Mononuclear cell (primary cell): ENCODE data around the gene CNTN4. TPM values are rescaled to one million over a fixed set of nuclear protein-coding genes. Genes with fewer than 3 reads are reported as not detected.
"Not testable (repeated sequence)": the region's sequence is repeated elsewhere in the genome, so short reads cannot be mapped to it uniquely, and the experiment has no call there.

Experiments
- H3K27me3 ChIP-seq: 2 replicates; pipeline ENCODE4 v1.6.0; 2011; ENCODE audit warnings: low read length, control low read depth; ENCODE audit not compliant: insufficient read depth
- H3K4me1 ChIP-seq: 2 replicates; pipeline ENCODE4 v1.5.1; 2011; ENCODE audit warnings: mild to moderate bottlenecking, low read length, control low read depth; ENCODE audit not compliant: insufficient read depth
- H3K4me3 ChIP-seq: 2 replicates; pipeline ENCODE4 v1.5.1; 2011; ENCODE audit warnings: mild to moderate bottlenecking, low read length, moderate library complexity
- H3K9me3 ChIP-seq: 2 replicates; pipeline ENCODE4 v1.5.1; 2011; ENCODE audit warnings: low read depth, mild to moderate bottlenecking, control low read depth, low read length
- total RNA-seq: library from RNA; depleted of rRNA; stranded (reverse); fragments of >200 nt; gene quantifications from one replicate; pipeline ENCODE4 v1.2.3, GENCODE V29; 2012

Gene CNTN4
- total RNA-seq, 1 donor: not detected

DNA sequence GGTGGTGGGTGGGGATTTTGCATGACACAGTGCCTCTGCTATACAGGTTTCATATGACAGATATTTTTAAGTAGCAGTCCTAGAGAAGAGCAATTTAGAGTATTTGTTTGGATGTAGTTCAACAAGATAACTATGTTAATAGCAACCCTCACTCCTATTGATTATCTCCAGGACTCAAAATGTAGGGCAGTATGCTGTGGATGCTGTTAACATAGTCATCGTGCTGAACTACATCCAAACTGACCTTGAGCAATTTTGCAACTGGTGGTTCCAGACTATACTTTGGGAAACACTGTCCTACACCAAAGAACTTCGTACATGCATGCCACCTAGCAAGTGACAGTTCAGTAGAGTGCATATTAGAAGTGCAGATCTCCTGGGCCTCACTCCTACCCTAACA is 893.9 kb downstream of the CNTN4 start:
- no peak overlapping the region for H3K4me3 ChIP-seq
- H3K4me1 ChIP-seq: no peaks in the 10 kb centered on the region
- H3K27me3 ChIP-seq: no peaks in the 10 kb centered on the region

DNA sequence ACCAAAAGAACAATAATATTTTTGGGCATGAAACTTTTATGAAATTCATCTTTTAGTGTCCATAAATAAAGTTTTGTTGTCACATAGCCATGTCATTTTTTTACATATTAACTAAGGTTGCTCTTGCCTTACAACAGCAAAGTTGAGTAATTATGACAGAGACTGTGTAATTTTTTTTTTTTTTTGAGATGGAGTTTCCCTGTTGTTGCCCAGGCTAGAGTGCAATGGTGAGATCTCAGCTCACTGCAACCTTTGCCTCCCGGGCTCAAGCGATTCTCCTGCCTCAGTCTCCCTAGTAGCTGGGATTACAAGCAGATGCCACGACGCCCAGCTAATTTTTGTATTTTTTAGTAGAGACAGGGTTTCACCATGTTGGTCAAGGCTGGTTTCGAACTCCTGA is 894.5 kb downstream of the CNTN4 start:
- not testable (repeated sequence) for H3K4me1 ChIP-seq, H3K4me3 ChIP-seq, H3K9me3 ChIP-seq, H3K27me3 ChIP-seq

More for the DNA sequence above, 893.9 kb downstream of the CNTN4 start:
- H3K9me3 ChIP-seq: no peaks in the 10 kb centered on the region

DNA sequence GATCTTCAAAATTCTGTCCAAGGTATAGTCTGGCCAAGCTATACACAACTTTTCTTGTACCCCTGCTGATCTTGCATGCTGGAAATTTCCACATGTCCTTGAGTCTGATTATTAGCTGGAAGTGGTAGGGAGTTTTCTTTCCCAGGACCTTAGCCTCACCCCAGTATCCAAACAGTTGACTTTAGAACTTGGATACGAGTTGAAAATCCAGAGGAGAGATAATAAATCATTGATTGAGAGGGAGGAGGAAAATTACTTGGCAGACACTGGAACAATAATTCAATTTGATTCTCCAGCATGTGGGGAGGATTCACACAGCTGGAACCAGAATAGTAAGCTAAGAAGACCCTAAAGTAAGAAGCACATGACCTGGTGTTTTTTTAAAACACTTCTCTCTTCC is 895.1 kb downstream of the CNTN4 start:
- Histone ChIP-seq H3K27me3 (no peaks in the 10 kb centered on the region), H3K4me1 (no peaks in the 10 kb centered on the region), H3K9me3 (no peaks in the 10 kb centered on the region), H3K4me3 (no peak overlapping the region)

DNA sequence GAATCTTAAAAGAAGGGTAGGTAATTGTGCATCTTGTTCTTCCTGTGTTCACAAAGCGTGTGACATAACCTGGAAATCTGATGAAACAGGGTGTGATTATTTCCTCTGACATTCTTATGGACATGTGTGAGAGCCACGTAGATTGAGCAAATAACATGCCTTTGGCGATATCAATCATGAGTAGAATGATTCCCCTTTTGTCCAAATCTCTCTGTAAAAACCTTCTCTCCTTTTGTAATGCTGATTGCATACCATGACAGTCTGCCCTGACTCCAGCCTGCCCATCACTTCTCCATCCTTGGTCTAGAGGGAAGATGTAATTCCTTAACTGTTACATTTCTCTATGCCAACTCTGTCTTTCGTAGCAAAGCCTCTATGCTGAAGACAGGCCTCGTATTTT is 896.5 kb downstream of the CNTN4 start:
- Histone ChIP-seq H3K4me3 (no peak overlapping the region), H3K27me3 (peaks cover 2% of the 10 kb centered on the region), H3K9me3 (no peaks in the 10 kb centered on the region), H3K4me1 (no peaks in the 10 kb centered on the region)

DNA sequence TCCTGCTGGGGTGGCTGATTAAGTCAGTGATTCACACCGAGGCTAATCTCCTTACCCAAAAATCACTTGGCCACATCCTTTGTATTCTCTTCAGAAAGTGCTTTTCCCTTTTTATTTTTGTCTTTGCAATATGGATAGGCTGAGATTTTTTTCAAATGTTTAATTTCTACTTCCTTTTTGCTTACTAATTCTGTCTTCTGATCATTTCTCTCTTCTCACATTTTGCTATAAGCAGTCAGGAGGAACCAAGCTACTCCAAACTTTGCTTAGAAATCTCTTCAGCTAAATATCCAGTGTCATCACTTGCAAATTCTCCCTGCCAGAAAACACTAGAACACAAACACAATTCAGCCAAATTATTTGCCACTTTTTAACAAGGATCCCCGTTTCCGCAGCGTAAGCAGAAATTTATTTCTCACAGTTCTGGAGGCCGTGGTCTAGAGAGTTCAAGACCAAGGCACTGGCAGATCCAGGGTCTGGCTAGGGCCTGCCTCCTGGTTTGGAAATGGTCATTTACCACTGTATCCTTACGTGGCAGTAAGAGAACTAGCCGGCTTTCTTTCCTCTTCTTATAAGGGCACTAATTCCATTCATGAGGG is 906.6 kb downstream of the CNTN4 start:
- Histone ChIP-seq H3K4me3 (no peak overlapping the region), H3K27me3 (no peaks in the 10 kb centered on the region), H3K4me1 (no peaks in the 10 kb centered on the region), H3K9me3 (no peaks in the 10 kb centered on the region)

DNA sequence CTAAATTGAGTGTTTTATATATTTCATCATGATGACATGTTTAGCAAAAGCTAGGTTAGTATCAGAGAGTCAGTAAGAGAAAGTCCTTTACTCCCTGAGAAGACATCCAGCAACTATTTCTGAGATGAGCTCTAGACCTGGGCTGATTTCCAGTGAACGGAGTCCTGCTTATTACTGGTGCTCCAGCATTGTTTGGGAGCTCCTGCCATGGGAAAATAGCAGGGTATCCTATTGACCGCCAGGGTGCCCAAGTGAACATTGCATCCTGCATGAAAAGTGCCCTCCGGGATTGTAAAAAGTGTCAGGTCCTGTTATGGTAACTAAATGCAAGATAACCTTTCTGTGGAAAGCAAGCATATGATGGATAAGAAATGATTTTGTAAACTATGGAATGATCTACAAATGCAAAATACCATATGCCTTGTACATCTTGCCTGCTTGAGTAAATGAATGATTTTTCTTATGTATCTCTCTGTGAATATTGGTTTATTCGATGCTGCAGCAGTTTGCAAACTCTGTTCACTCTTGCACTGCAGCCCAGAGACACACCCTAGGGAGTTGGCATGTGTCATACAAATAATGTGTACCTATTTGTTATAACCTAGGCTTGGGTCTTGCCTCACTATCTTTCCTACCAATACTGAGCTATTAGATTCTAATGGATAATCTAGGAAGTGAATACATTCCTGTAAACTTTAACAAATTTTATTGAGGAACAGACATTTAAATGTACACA is 914.8 kb downstream of the CNTN4 start:
- Histone ChIP-seq H3K4me1 (no peaks in the 10 kb centered on the region), H3K4me3 (no peak overlapping the region), H3K27me3 (no peaks in the 10 kb centered on the region), H3K9me3 (no peaks in the 10 kb centered on the region)

DNA sequence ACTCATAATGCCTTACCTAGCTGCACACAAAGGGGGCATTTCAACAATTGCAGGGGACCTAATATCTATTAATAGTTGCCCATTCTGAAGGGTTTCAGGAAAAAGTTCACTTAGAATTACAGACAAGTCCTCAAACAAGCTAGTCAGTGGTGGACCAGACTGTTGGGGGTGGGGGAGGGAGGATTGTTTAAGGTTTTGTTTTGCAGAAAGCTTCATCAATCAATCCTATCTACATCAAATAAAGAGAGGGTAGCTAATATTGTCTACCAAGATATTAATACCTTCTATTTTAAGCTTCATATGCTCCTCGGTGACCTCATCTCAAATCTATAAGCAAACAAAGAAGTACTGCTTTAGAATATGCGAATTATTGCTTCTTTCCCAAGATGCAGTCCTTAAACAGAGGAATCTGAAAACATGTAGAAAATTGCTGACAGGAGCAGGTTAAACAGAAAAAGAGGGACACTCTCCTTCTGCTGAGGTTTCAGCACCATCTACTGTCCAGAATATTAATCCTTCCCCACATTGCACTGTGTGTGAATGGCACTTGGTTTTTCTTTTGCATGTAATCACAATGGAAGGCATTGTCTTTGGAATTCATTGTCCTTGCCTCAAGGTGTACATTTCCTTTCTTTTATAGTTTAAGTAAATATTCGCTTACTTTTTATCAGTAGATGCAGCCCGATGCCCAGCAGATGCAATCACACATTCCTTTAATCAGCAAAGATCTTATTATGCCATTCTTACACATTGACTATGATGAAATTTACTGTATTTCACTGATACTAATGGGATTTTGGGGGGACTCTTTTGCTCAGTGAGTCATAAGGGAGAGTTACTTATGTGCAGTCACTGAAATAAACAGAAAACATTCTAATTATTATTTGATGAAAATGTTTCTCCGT is 916.8 kb downstream of the CNTN4 start:
- Histone ChIP-seq H3K4me1 (no peaks in the 10 kb centered on the region), H3K27me3 (no peaks in the 10 kb centered on the region), H3K4me3 (no peak overlapping the region), H3K9me3 (no peaks in the 10 kb centered on the region)

DNA sequence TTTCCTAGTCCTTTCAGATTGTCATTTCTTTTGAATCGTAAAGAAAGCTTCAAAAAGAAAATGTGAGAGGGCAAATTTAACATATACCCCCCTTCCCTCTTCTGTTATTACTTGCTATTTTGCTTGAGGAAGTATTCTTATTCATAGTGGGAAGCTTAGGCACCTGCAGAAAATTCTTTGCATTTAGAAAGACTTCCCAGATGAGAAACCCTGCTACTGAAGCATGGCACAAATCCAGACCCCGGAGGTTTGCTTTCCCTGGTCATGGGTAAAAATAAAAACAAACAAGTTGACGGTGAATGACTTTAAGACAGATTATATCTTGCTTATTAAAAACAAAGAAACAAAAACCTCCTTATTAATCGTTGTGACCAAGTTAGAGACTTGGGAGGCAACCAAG is 917.6 kb downstream of the CNTN4 start:
- Histone ChIP-seq H3K9me3 (no peaks in the 10 kb centered on the region), H3K4me3 (no peak overlapping the region), H3K27me3 (no peaks in the 10 kb centered on the region), H3K4me1 (no peaks in the 10 kb centered on the region)

DNA sequence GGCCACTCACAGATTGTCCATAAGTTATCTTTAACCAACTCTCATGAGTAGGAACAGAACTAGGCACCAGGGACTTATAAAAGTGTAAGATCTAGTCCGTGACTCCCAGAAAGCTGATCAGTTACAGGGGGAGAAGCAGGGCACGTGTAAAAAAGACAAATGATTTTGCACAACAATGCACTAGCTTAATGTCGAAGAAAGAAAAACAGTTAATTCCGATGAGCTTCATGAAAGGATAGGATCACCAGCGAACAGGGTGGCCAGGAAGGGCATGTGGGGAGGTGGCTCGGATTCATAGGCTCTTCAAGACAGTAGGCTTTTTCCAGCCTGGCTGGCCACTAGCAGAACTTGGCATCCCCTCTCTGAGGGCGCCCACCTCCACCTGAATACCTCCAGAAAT is 921.5 kb downstream of the CNTN4 start:
- Histone ChIP-seq H3K9me3 (no peaks in the 10 kb centered on the region), H3K4me1 (no peaks in the 10 kb centered on the region), H3K4me3 (no peak overlapping the region), H3K27me3 (peaks cover 5% of the 10 kb centered on the region)

DNA sequence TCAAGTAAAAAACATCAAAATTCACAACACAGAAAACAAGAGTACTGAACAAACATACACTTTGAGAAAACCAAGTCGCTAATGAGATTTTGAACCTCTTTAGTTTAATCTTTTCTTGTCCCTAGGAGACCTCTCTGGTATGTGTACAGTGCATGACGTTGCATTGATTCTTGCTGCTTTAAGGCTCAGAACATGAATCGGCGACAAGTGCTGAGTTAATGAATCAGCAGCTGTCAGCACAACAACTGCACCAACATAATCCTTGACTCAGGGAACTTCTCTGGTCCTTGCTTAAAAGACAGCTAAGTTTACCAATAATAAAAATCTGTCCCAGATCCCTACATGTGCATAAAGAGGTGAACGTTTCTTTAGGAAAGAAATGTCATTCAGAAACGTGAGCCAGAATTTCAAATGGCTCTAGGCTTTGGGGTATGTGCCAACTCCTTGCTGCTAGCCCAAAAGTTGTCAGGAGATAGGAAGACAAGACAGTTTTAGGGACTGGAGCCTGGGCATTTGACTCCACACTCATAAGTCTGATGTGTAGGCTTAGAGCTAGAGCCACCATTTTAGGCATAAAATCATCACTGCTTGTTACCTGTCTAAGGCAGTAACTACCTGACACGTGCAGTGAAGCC is 924.6 kb downstream of the CNTN4 start:
- H3K4me3 ChIP-seq: no peak overlapping the region
- no peaks in the 10 kb centered on the region for H3K4me1 ChIP-seq
- H3K9me3 ChIP-seq: no peaks in the 10 kb centered on the region
- peaks cover 5% of the 10 kb centered on the region for H3K27me3 ChIP-seq

DNA sequence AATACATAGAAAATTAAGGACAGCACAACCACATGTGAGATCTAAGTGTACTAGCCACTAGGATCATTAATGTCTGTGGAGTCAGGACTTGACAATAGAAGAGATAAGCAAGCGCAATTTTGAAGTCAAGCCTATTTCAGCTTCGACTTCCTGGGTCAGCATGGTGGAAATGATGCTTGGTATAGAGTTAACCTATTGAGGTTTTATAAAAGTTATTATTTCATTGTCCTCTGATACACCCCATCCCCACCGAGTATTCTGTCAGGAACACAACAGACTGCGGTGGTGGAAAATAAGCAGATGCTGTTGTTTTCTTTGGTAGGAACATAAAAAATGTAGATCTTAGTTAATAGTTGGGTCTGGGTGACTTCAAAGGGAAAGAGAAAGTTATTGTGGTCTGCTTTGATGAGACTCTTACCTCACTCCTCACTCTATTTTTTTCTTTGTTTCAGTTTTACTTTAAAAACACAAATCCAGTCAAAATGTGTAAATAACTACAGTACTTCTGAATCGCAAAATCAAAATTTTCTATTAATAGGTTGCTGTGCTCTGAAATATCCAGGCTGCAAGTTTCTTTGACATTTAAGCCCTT is 929.4 kb downstream of the CNTN4 start:
- H3K27me3 ChIP-seq: peaks cover 5% of the 10 kb centered on the region
- H3K4me3 ChIP-seq: no peak overlapping the region
- H3K9me3 ChIP-seq: no peaks in the 10 kb centered on the region
- H3K4me1 ChIP-seq: no peaks in the 10 kb centered on the region

DNA sequence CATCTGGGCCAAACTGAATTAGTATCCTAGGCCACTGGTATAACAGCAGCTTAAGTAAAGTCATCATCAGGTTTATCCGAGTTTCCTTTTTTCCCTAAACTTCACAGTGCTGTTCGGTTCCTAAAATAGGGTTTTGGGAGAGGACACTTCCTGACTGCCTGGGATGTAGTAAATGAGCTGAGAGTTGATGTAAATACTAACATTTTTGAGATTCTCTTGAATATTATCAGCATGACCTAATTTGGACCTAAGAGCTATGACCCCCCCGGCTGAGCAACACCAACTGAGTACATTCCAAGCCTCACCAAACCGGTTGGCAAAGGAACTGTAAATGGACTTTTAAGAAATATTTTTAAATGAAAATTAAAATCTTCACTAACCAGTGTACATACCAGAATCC is 932.7 kb downstream of the CNTN4 start:
- Histone ChIP-seq H3K9me3 (no peaks in the 10 kb centered on the region), H3K27me3 (no peaks in the 10 kb centered on the region), H3K4me1 (no peaks in the 10 kb centered on the region), H3K4me3 (no peak overlapping the region)

DNA sequence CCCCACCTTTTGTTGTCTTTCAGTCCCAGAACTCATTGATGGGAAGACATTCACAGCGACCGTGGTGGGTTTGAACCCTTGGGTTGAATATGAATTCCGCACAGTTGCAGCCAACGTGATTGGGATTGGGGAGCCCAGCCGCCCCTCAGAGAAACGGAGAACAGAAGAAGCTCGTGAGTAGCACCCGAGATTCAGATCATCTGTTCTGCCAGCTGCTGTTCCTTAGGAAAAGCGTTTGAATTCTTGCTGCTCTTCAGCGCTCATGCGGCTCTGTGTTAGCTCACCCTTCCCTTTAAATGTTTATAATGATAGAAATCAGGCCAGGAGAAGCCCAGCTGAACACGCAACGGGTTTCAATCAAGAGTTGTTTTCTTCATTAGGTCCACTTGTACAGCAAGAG is 938.5 kb downstream of the CNTN4 start:
- H3K27me3 ChIP-seq: no peaks in the 10 kb centered on the region
- H3K4me3 ChIP-seq: no peak overlapping the region
- H3K4me1 ChIP-seq: no peaks in the 10 kb centered on the region
- no peaks in the 10 kb centered on the region for H3K9me3 ChIP-seq

DNA sequence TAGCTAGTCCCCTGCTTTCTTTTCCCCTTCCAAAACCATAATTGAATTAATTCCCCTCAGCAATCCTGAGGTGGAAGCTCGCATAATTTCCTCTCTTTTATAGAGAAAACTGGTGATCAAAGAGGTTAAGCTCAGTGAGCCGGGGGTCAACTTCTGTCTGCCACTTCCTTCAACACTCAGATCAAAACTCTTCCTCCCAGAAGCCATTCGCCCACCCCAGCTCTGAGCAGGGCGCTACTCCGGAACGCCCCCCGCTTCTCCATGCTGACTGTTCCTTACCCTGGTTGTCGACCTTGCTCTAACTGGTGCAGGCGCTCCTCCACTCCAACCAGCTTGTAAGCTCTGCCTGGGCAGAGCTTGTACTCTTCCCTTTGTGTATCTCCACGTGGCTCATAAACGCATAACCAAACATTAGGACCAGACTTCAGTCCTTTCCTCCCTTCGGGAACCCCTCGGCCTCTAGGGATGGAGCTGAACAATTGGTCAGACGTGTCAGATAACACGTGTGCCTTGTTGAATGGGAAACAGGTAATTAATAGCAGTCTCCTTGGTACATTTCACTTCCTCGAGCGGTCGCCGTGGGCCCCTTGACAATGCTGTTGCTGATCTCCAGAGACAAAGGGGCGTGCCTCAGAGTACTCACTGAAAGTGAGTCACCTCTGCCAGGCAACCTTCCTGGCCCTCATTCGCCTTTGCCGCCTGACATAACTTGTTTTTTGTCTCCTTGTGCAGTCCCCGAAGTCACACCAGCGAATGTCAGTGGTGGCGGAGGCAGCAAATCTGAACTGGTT is 939.7 kb downstream of the CNTN4 start:
- Histone ChIP-seq H3K4me3 (no peak overlapping the region), H3K27me3 (no peaks in the 10 kb centered on the region), H3K4me1 (no peaks in the 10 kb centered on the region), H3K9me3 (no peaks in the 10 kb centered on the region)
